SK-N-MC (cell line): ENCODE measurements around the gene TRANK1.

ENCODE experiments used
- DNase-seq: peaks from one replicate; pipeline ENCODE4 v3.0.0-alpha.2; 2011; ENCODE audit warnings: low read depth, low spot score
- H3K27ac ChIP-seq: fragments of 200-600 bp; sonication (generic); 2 replicates; pipeline ENCODE4 v1.5.1; 2016; ENCODE audit warnings: mixed run types
- H3K36me3 ChIP-seq: fragments of 200-600 bp; sonication (generic); 2 replicates; pipeline ENCODE4 v1.6.1; 2017; ENCODE audit warnings: antibody characterized with exemption, low read length, mixed read lengths; ENCODE audit not compliant: insufficient read depth
- H3K4me3 ChIP-seq: fragments of 200-600 bp; sonication (generic); 2 replicates; pipeline ENCODE4 v1.5.1; 2016
- H3K9ac ChIP-seq: fragments of 200-600 bp; sonication (generic); 2 replicates; pipeline ENCODE4 v1.8.0; 2017; ENCODE audit warnings: mixed run types, mixed read lengths; ENCODE audit not compliant: insufficient read length
- H3K9me3 ChIP-seq: fragments of 200-600 bp; sonication (generic); 2 replicates; pipeline ENCODE4 v1.6.1; 2017; ENCODE audit warnings: low read depth, mild to moderate bottlenecking, antibody characterized with exemption, low read length, moderate library complexity, mixed read lengths
- EZH2 ChIP-seq: fragments of 200-600 bp; sonication (generic); IDR thresholded peaks from one replicate; pipeline ENCODE4 v1.6.1; 2017; ENCODE audit warnings: antibody characterized with exemption
- FOXP2 ChIP-seq: optimal IDR thresholded peaks from 2 replicates; pipeline ENCODE3; 2011; ENCODE audit warnings: mild to moderate bottlenecking, moderate library complexity; ENCODE audit not compliant: insufficient read depth; ENCODE audit errors: extremely low read length, control extremely low read depth
- POLR2AphosphoS5 ChIP-seq: IDR thresholded peaks from 2 replicates; pipeline ENCODE4 v1.6.1; 2012; ENCODE audit warnings: mild to moderate bottlenecking, low read depth, low read length, borderline replicate concordance

The TRANK1 gene

GRCh38 chr3:36804295-36805055 is 140.4 kb downstream of the TRANK1 start:
- H3K9ac ChIP-seq: no peak overlapping the region
- no peaks in the 10 kb centered on the region for H3K36me3 ChIP-seq
- TF ChIP-seq POLR2AphosphoS5 (no peak), EZH2 (no peak), FOXP2 (no peak)
- H3K9me3 ChIP-seq: no peaks in the 10 kb centered on the region
- no peak overlapping the region for H3K4me3 ChIP-seq
- DNase-seq: no peak
- H3K27ac ChIP-seq: no peak overlapping the region

- TF ChIP-seq POLR2AphosphoS5: no peak
- no peak for TF ChIP-seq EZH2
- no peak for TF ChIP-seq FOXP2
- DNase-seq: no peak
- Histone ChIP-seq H3K4me3 (no peak overlapping the region), H3K36me3 (no peaks in the 10 kb centered on the region), H3K9ac (no peak overlapping the region), H3K9me3 (no peaks in the 10 kb centered on the region), H3K27ac (no peak overlapping the region)
These were observed 141.6 kb downstream of the TRANK1 start for GRCh38 chr3:36803091-36803791.

- Histone ChIP-seq H3K4me3 (no peak overlapping the region), H3K27ac (no peak overlapping the region), H3K9ac (no peak overlapping the region), H3K36me3 (no peaks in the 10 kb centered on the region), H3K9me3 (no peaks in the 10 kb centered on the region)
- no peak for DNase-seq
- TF ChIP-seq FOXP2: no peak
- TF ChIP-seq POLR2AphosphoS5: no peak
- no peak for TF ChIP-seq EZH2
These were observed 144.2 kb downstream of the TRANK1 start for GRCh38 chr3:36800533-36801116.

GRCh38 chr3:36796881-36797280 is 148.0 kb downstream of the TRANK1 start:
- DNase-seq: no peak
- TF ChIP-seq FOXP2 (no peak), POLR2AphosphoS5 (no peak), EZH2 (no peak)

GRCh38 chr3:36796161-36796560 is 148.7 kb downstream of the TRANK1 start:
- TF ChIP-seq POLR2AphosphoS5 (no peak), FOXP2 (no peak)
- no peak for DNase-seq
- Histone ChIP-seq H3K4me3 (no peak overlapping the region), H3K9ac (no peak overlapping the region), H3K36me3 (no peaks in the 10 kb centered on the region), H3K9me3 (no peaks in the 10 kb centered on the region), H3K27ac (no peak overlapping the region)

More at GRCh38 chr3:36796881-36797280, 148.0 kb downstream of the TRANK1 start:
- Histone ChIP-seq H3K36me3 (no peaks in the 10 kb centered on the region), H3K4me3 (no peak overlapping the region), H3K9me3 (no peaks in the 10 kb centered on the region), H3K27ac (no peak overlapping the region), H3K9ac (no peak overlapping the region)

GRCh38 chr3:36795622-36796021 is 149.2 kb downstream of the TRANK1 start:
- TF ChIP-seq FOXP2 (no peak), POLR2AphosphoS5 (no peak), EZH2 (no peak)
- DNase-seq: no peak
- Histone ChIP-seq H3K9me3 (no peaks in the 10 kb centered on the region), H3K9ac (no peak overlapping the region), H3K27ac (no peak overlapping the region), H3K4me3 (no peak overlapping the region), H3K36me3 (no peaks in the 10 kb centered on the region)

GRCh38 chr3:36792342-36792741 is 152.5 kb downstream of the TRANK1 start:
- Histone ChIP-seq H3K9me3 (no peaks in the 10 kb centered on the region), H3K4me3 (no peak overlapping the region), H3K27ac (no peak overlapping the region), H3K9ac (no peak overlapping the region), H3K36me3 (no peaks in the 10 kb centered on the region)
- DNase-seq: no peak
- TF ChIP-seq EZH2 (no peak), POLR2AphosphoS5 (no peak), FOXP2 (no peak)

GRCh38 chr3:36790765-36791164 is 154.1 kb downstream of the TRANK1 start:
- no peaks in the 10 kb centered on the region for H3K9me3 ChIP-seq
- no peak overlapping the region for H3K9ac ChIP-seq
- DNase-seq: no peak
- no peak for TF ChIP-seq FOXP2
- TF ChIP-seq POLR2AphosphoS5: no peak
- TF ChIP-seq EZH2: no peak
- no peaks in the 10 kb centered on the region for H3K36me3 ChIP-seq
- no peak overlapping the region for H3K27ac ChIP-seq
- H3K4me3 ChIP-seq: no peak overlapping the region

- no peak for DNase-seq
- H3K27ac ChIP-seq: no peak overlapping the region
- H3K9me3 ChIP-seq: no peaks in the 10 kb centered on the region
- H3K36me3 ChIP-seq: no peaks in the 10 kb centered on the region
- H3K9ac ChIP-seq: no peak overlapping the region
- H3K4me3 ChIP-seq: no peak overlapping the region
- TF ChIP-seq FOXP2 (no peak), EZH2 (no peak), POLR2AphosphoS5 (no peak)
These were observed 157.6 kb downstream of the TRANK1 start for GRCh38 chr3:36786921-36787890.
